HepG2 (cell line): ENCODE results near the gene LGALS8. TPM values are rescaled to one million over a fixed set of nuclear protein-coding genes. Genes with fewer than 3 reads are reported as not detected.

Experiments used
- FOXA1 ChIP-seq, 2 experiments: fragments of 450-650 bp in 1 of 2; sonication (generic) in 1 of 2; formaldehyde crosslinking in 1 of 2; IDR thresholded peaks; 2 replicates each; pipeline versions ENCODE4 v1.4.0 to v1.6.1; 2016 to 2020; ENCODE audit warnings: missing genetic modification reagents in 1 of 2
- MIER2 ChIP-seq: IDR thresholded peaks from 2 replicates; pipeline ENCODE4 v1.6.1; 2016; ENCODE audit warnings: missing biosample characterization, missing genetic modification reagents
- MLLT10 ChIP-seq: sonication (generic); formaldehyde crosslinking; IDR thresholded peaks from 2 replicates; pipeline ENCODE4 v1.4.0; 2020; ENCODE audit warnings: missing genetic modification reagents
- MXI1 ChIP-seq: IDR thresholded peaks from 3 replicates; pipeline ENCODE4 v1.6.1; 2012; ENCODE audit warnings: low read depth, low read length, inconsistent platforms, borderline replicate concordance
- MYNN ChIP-seq: sonication (generic); formaldehyde crosslinking; IDR thresholded peaks from 2 replicates; pipeline ENCODE4 v1.4.0; 2020; ENCODE audit warnings: mild to moderate bottlenecking, low read depth, missing genetic modification reagents
- NBN ChIP-seq: fragments of 450-650 bp; conservative IDR thresholded peaks from 2 replicates; pipeline ENCODE4 v1.6.1; 2017
- NCOA2 ChIP-seq: sonication (generic); formaldehyde crosslinking; IDR thresholded peaks from 2 replicates; pipeline ENCODE4 v1.8.0; 2022; ENCODE audit warnings: inconsistent platforms
- NFKB2 ChIP-seq: sonication (generic); formaldehyde crosslinking; IDR thresholded peaks from 2 replicates; pipeline ENCODE4 v1.4.0; 2020; ENCODE audit warnings: missing genetic modification reagents, borderline replicate concordance
- REL ChIP-seq: sonication (generic); formaldehyde crosslinking; conservative IDR thresholded peaks from 2 replicates; pipeline ENCODE4 v1.8.0; 2022; ENCODE audit warnings: mild to moderate bottlenecking, missing genetic modification reagents, moderate library complexity
- SMYD3 ChIP-seq: sonication (generic); formaldehyde crosslinking; IDR thresholded peaks from 2 replicates; pipeline ENCODE4 v1.8.1; 2023; ENCODE audit warnings: mild to moderate bottlenecking, missing genetic modification reagents
- SP4 ChIP-seq: sonication (generic); formaldehyde crosslinking; IDR thresholded peaks from 2 replicates; pipeline ENCODE4 v1.8.1; 2023; ENCODE audit warnings: mild to moderate bottlenecking, missing genetic modification reagents
- SRY ChIP-seq: sonication (generic); formaldehyde crosslinking; IDR thresholded peaks from 2 replicates; pipeline ENCODE4 v1.8.0; 2022; ENCODE audit warnings: mild to moderate bottlenecking, missing genetic modification reagents
- STAT5B ChIP-seq: sonication (generic); formaldehyde crosslinking; IDR thresholded peaks from 2 replicates; pipeline ENCODE4 v1.4.0; 2020; ENCODE audit warnings: missing genetic modification reagents
- TEAD3 ChIP-seq: optimal IDR thresholded peaks from 2 replicates; pipeline ENCODE3; 2016; ENCODE audit warnings: borderline replicate concordance
- TMF1 ChIP-seq: sonication (generic); formaldehyde crosslinking; IDR thresholded peaks from 2 replicates; pipeline ENCODE4 v1.8.1; 2022; ENCODE audit warnings: low read depth, missing genetic modification reagents
- ZBTB7A ChIP-seq: sonication (generic); formaldehyde crosslinking; IDR thresholded peaks from 2 replicates; pipeline ENCODE4 v1.8.0; 2022; ENCODE audit warnings: mild to moderate bottlenecking, missing genetic modification reagents
- ZC3H4 ChIP-seq: sonication (generic); formaldehyde crosslinking; IDR thresholded peaks from 2 replicates; pipeline ENCODE4 v1.4.0; 2020; ENCODE audit warnings: missing genetic modification reagents, borderline replicate concordance
- ZFP36L1 ChIP-seq: sonication (generic); formaldehyde crosslinking; IDR thresholded peaks from 2 replicates; pipeline ENCODE4 v1.8.0; 2022; ENCODE audit warnings: mild to moderate bottlenecking, missing genetic modification reagents, moderate library complexity
- ZNF615 ChIP-seq: sonication (generic); formaldehyde crosslinking; IDR thresholded peaks from 2 replicates; pipeline ENCODE4 v1.5.0; 2020; ENCODE audit warnings: mild to moderate bottlenecking, missing genetic modification reagents, borderline replicate concordance
- ZNF782 ChIP-seq: sonication (generic); formaldehyde crosslinking; IDR thresholded peaks from 2 replicates; pipeline ENCODE4 v1.4.0; 2020; ENCODE audit warnings: missing genetic modification reagents, mild to moderate bottlenecking, borderline replicate concordance
- ZSCAN9 ChIP-seq: IDR thresholded peaks from 2 replicates; pipeline ENCODE4 v1.6.1; 2016; ENCODE audit warnings: borderline replicate concordance
- polyA plus RNA-seq, 8 experiments: library from polyadenylated mRNA; depleted of rRNA in 3 of 8; stranded (reverse) in 7 of 8; unstranded in 1 of 8; fragments of >200 nt; fragmentation: Illumina TruSeq in 4 of 8; extraction: Trizol in 4 of 8; gene quantifications; 2 replicates each; pipeline versions ENCODE4 v1.2.1 to v1.2.3, GENCODE V29; 2011 to 2016; ENCODE audit warnings: low read depth in 4 of 8, missing spikeins in 1 of 8, mixed read lengths in 1 of 8; ENCODE audit not compliant: insufficient read depth in 1 of 8
- total RNA-seq, 5 experiments: library from RNA; depleted of rRNA; stranded (reverse); fragments of >200 nt; fragmentation: Illumina TruSeq; extraction: Trizol; gene quantifications; 2 replicates each; pipeline ENCODE4 v1.2.3, GENCODE V29; 2016; ENCODE audit warnings: low read depth in 1 of 5
- TF ChIP-seq, protein P1 (sequence below): sonication (generic); formaldehyde crosslinking; IDR thresholded peaks from 2 replicates; pipeline ENCODE4 v1.8.0; 2022; ENCODE audit warnings: missing genetic modification reagents, mild to moderate bottlenecking, moderate library complexity, borderline replicate concordance
- TF ChIP-seq, protein P2 (sequence below): sonication (generic); formaldehyde crosslinking; IDR thresholded peaks from 2 replicates; pipeline ENCODE4 v1.4.0; 2020; ENCODE audit warnings: missing genetic modification reagents
- TF ChIP-seq, protein P3 (sequence below): sonication (generic); formaldehyde crosslinking; IDR thresholded peaks from 2 replicates; pipeline ENCODE4 v1.5.0; 2020; ENCODE audit warnings: mild to moderate bottlenecking, missing genetic modification reagents
- TF ChIP-seq, protein P4 (sequence below): sonication (generic); formaldehyde crosslinking; IDR thresholded peaks from 2 replicates; pipeline ENCODE4 v1.5.1; 2020; ENCODE audit warnings: missing genetic modification reagents, mild to moderate bottlenecking, borderline replicate concordance

Gene LGALS8
- total and polyA plus RNA-seq, 2 of the 13 experiments (the other 11 are each of a cell fraction or from before 2014, with no cell fraction given): 29.3 to 185 TPM

DNA sequence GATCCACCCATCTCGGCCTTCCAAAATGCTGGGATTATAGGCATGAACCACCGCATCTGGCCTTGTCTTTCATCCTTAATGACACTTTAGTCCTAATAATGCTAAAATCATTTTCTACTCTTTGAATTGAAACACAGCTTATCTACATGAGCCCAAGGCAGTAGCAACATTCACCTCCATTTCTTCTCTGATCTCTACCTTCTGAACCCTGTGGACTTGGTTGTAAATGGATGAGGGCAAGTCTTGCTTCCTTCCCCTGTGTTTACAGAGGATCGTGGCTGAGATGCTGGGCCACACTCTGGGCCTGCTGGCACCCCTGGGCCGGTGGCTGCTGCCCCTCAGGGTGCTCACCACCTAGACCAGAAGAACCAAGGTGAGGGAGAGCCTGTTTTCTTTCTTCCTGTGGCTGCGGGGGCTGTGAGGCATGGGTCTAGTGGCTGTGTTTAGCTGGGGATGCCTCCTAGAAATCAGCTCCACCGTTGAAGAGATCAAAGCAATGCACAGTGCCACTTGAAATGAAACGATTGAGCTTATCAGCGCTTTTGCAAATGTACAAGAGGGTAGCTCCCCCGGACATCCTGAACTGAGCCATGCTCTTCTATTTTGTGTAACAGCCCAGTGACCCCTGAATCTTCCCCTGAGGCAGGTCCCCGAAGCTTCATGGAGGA, 32.2 kb upstream of the LGALS8 start (continued):
- TF ChIP-seq, protein P1, sequence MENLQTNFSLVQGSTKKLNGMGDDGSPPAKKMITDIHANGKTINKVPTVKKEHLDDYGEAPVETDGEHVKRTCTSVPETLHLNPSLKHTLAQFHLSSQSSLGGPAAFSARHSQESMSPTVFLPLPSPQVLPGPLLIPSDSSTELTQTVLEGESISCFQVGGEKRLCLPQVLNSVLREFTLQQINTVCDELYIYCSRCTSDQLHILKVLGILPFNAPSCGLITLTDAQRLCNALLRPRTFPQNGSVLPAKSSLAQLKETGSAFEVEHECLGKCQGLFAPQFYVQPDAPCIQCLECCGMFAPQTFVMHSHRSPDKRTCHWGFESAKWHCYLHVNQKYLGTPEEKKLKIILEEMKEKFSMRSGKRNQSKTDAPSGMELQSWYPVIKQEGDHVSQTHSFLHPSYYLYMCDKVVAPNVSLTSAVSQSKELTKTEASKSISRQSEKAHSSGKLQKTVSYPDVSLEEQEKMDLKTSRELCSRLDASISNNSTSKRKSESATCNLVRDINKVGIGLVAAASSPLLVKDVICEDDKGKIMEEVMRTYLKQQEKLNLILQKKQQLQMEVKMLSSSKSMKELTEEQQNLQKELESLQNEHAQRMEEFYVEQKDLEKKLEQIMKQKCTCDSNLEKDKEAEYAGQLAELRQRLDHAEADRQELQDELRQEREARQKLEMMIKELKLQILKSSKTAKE (CRISPR knock-in tag): no peak
- TF ChIP-seq NCOA2: peak; percentile 46; the same call in 1 of the 2 replicates
- no peak for TF ChIP-seq MLLT10 (CRISPR knock-in tag)
- TF ChIP-seq TEAD3: peak; percentile 48
- no peak for TF ChIP-seq MYNN (CRISPR knock-in tag)
- 0 out of 2 replicates have a peak, but pooled peaks have one; percentile 23 for TF ChIP-seq SRY (CRISPR knock-in tag)
- no peak for TF ChIP-seq TMF1 (CRISPR knock-in tag)
- no peak for TF ChIP-seq STAT5B
- no peak for TF ChIP-seq ZNF782 (CRISPR knock-in tag)
- no peak for TF ChIP-seq SP4 (CRISPR knock-in tag)
- TF ChIP-seq REL: no peak
- TF ChIP-seq NBN: no peak
- TF ChIP-seq, protein P2, sequence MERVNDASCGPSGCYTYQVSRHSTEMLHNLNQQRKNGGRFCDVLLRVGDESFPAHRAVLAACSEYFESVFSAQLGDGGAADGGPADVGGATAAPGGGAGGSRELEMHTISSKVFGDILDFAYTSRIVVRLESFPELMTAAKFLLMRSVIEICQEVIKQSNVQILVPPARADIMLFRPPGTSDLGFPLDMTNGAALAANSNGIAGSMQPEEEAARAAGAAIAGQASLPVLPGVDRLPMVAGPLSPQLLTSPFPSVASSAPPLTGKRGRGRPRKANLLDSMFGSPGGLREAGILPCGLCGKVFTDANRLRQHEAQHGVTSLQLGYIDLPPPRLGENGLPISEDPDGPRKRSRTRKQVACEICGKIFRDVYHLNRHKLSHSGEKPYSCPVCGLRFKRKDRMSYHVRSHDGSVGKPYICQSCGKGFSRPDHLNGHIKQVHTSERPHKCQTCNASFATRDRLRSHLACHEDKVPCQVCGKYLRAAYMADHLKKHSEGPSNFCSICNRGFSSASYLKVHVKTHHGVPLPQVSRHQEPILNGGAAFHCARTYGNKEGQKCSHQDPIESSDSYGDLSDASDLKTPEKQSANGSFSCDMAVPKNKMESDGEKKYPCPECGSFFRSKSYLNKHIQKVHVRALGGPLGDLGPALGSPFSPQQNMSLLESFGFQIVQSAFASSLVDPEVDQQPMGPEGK (CRISPR knock-in tag): peak; percentile 54; the same call in 1 of the 2 replicates
- no peak for TF ChIP-seq NFKB2 (CRISPR knock-in tag)
- 0 out of 2 replicates have a peak, but pooled peaks have one; percentile 49 for TF ChIP-seq ZSCAN9 (CRISPR knock-in tag)
- no peak for TF ChIP-seq ZNF615
- no peak for TF ChIP-seq ZC3H4 (CRISPR knock-in tag)
- TF ChIP-seq SMYD3 (CRISPR knock-in tag): peak; percentile 67; the same call in 1 of the 2 replicates
- no peak for TF ChIP-seq ZBTB7A (CRISPR knock-in tag)
- TF ChIP-seq, protein P3, sequence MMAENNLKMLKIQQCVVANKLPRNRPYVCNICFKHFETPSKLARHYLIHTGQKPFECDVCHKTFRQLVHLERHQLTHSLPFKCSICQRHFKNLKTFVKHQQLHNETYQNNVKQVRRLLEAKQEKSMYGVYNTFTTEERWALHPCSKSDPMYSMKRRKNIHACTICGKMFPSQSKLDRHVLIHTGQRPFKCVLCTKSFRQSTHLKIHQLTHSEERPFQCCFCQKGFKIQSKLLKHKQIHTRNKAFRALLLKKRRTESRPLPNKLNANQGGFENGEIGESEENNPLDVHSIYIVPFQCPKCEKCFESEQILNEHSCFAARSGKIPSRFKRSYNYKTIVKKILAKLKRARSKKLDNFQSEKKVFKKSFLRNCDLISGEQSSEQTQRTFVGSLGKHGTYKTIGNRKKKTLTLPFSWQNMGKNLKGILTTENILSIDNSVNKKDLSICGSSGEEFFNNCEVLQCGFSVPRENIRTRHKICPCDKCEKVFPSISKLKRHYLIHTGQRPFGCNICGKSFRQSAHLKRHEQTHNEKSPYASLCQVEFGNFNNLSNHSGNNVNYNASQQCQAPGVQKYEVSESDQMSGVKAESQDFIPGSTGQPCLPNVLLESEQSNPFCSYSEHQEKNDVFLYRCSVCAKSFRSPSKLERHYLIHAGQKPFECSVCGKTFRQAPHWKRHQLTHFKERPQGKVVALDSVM: no peak
- TF ChIP-seq MIER2 (CRISPR knock-in tag): no peak
- TF ChIP-seq, protein P4, sequence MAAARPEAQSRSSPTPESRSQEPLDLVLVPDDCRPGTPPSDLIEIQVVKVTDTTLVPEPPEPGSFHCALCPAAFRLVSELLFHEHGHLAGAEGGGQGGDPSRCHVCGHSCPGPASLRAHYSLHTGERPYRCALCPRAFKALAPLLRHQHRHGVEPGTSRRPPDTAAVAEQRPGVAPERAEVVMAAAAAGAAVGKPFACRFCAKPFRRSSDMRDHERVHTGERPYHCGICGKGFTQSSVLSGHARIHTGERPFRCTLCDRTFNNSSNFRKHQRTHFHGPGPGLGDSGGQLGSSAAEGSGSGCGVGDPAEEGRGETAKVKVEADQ (CRISPR knock-in tag): no peak
- no peak for TF ChIP-seq FOXA1 (IDR thresholded peaks at IDR 0.05)
- TF ChIP-seq FOXA1 (CRISPR knock-in tag; IDR thresholded peaks at IDR 0.05): peak; percentile 21
- TF ChIP-seq ZFP36L1: no peak
- TF ChIP-seq MXI1: no peak
